ENCODE results near the gene AQP7. TPM values are rescaled to one million over a fixed set of nuclear protein-coding genes. Genes with fewer than 3 reads are reported as not detected.

The AQP7 gene
- total and polyA plus RNA-seq, 7 donors, result 0.33 to 14.6 (median 5.7) TPM; not detected in 1

DNA sequence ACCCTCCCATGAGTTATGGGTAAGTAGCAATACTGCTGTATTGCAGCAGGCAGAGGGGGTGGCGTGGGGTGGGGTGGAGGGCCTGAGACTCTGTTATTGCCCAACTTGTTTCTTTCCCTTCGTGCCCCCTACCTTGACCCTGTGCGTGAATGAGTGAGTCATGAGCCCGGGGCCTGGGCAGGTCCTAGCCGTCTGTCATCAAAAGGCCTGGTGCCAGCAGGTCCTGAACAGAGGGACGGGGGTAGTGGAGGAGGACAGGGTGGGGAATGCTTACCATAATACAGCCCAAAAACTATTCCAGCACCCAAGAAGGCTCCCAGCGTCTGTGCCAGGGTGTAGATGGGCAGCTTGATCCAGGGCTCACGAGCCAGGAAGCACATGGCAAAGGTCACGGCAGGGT is 40.7 kb upstream of the AQP7 start:
- no peak overlapping the region for H3K4me3 ChIP-seq
- no peaks in the 10 kb centered on the region for H3K27me3 ChIP-seq
- DNase-seq, result no peak
- TF ChIP-seq POLR2A (IDR thresholded peaks at IDR 0.05), result no peak
- TF ChIP-seq, protein P1, sequence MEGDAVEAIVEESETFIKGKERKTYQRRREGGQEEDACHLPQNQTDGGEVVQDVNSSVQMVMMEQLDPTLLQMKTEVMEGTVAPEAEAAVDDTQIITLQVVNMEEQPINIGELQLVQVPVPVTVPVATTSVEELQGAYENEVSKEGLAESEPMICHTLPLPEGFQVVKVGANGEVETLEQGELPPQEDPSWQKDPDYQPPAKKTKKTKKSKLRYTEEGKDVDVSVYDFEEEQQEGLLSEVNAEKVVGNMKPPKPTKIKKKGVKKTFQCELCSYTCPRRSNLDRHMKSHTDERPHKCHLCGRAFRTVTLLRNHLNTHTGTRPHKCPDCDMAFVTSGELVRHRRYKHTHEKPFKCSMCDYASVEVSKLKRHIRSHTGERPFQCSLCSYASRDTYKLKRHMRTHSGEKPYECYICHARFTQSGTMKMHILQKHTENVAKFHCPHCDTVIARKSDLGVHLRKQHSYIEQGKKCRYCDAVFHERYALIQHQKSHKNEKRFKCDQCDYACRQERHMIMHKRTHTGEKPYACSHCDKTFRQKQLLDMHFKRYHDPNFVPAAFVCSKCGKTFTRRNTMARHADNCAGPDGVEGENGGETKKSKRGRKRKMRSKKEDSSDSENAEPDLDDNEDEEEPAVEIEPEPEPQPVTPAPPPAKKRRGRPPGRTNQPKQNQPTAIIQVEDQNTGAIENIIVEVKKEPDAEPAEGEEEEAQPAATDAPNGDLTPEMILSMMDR (IDR thresholded peaks at IDR 0.05), result no peak
- TF ChIP-seq POLR2AphosphoS5 (IDR thresholded peaks at IDR 0.05), result no peak
- WGBS, 2 donors, result 89 to 91% methylated on average over 9 of the region's 9 CpGs
- no peaks in the 10 kb centered on the region for H3K9me3 ChIP-seq
- intact Hi-C loops (cut with DNase I), result no loop called here
- no peaks in the 10 kb centered on the region for H3K36me3 ChIP-seq
- peaks cover 0 to 15% (median 14%) of the 10 kb centered on the region in 4 donors for H3K4me1 ChIP-seq
- H3K27ac ChIP-seq, result no peak overlapping the region

- H3K4me1 ChIP-seq, result peaks cover 0 to 7% (median 6%) of the 10 kb centered on the region in 4 donors
- intact Hi-C loops (cut with DNase I), result no loop called here
Measured at GRCh38 chr9:33442125-33442524, 39.8 kb upstream of the AQP7 start.

GRCh38 chr9:33440609-33441008 is 38.2 kb upstream of the AQP7 start:
- Histone ChIP-seq H3K36me3 (no peaks in the 10 kb centered on the region), H3K9me3 (no peaks in the 10 kb centered on the region), H3K27ac (no peak overlapping the region), H3K4me3 (no peak overlapping the region), H3K4me1 (no peaks in the 10 kb centered on the region), H3K27me3 (peaks cover 0 to 5% (median 0%) of the 10 kb centered on the region in 3 donors)
- intact Hi-C loops (cut with DNase I), result no loop called here
- TF ChIP-seq EP300 (IDR thresholded peaks at IDR 0.05), result no peak
- TF ChIP-seq POLR2A (IDR thresholded peaks at IDR 0.05), result no peak
- TF ChIP-seq, protein P1 (IDR thresholded peaks at IDR 0.05), result no peak
- no peak for TF ChIP-seq POLR2AphosphoS5 (IDR thresholded peaks at IDR 0.05)
- no peak for DNase-seq
- 94 to 98% methylated on average over 1 of the region's 1 CpG for WGBS, 2 donors

More at GRCh38 chr9:33442125-33442524, 39.8 kb upstream of the AQP7 start:
- WGBS, 2 donors, result 89 to 93% methylated on average over 15 of the region's 15 CpGs
- no peak for DNase-seq
- Histone ChIP-seq H3K27ac (no peak overlapping the region), H3K27me3 (no peaks in the 10 kb centered on the region), H3K9me3 (no peaks in the 10 kb centered on the region), H3K36me3 (no peaks in the 10 kb centered on the region), H3K4me3 (no peak overlapping the region)
- TF ChIP-seq EP300 (IDR thresholded peaks at IDR 0.05), result no peak
- TF ChIP-seq, protein P1 (IDR thresholded peaks at IDR 0.05), result no peak
- no peak for TF ChIP-seq POLR2A (IDR thresholded peaks at IDR 0.05)
- TF ChIP-seq POLR2AphosphoS5 (IDR thresholded peaks at IDR 0.05), result no peak

GRCh38 chr9:33440204-33440603 is 37.8 kb upstream of the AQP7 start:
- H3K9me3 ChIP-seq, result no peaks in the 10 kb centered on the region
- no peak overlapping the region for H3K27ac ChIP-seq
- no peak for DNase-seq
- TF ChIP-seq, protein P1 (IDR thresholded peaks at IDR 0.05), result no peak
- TF ChIP-seq EP300 (IDR thresholded peaks at IDR 0.05) (no peak), POLR2AphosphoS5 (IDR thresholded peaks at IDR 0.05) (no peak), POLR2A (IDR thresholded peaks at IDR 0.05) (no peak)
- 93 to 94% methylated on average over 7 of the region's 7 CpGs for WGBS, 2 donors
- H3K4me3 ChIP-seq, result no peak overlapping the region
- H3K36me3 ChIP-seq, result no peaks in the 10 kb centered on the region
- H3K27me3 ChIP-seq, result peaks cover 0 to 5% (median 0%) of the 10 kb centered on the region in 3 donors
- intact Hi-C loops (cut with DNase I), result no loop called here
- H3K4me1 ChIP-seq, result no peaks in the 10 kb centered on the region

DNA sequence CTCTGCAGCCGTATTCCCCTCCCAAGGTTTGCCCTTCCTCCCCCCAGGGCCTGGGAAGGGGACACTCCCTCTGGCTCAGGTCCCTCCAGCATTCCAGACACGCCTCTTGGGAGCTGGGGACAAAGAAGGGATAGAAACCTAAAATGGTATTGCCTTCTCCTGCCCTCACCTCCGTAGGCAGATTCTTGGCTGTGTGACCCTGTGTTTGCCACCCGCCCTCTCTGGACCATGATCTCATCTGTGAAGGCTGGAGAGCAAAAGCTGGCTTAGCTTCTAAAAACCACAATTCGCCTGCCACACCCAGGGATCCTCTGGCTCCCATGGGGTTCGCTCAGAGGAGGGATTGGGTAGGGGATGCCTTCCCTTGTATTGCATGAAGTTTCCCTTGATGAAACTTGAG is 37.4 kb upstream of the AQP7 start:
- Histone ChIP-seq H3K4me3 (no peak overlapping the region), H3K36me3 (no peaks in the 10 kb centered on the region), H3K9me3 (no peaks in the 10 kb centered on the region), H3K27ac (no peak overlapping the region), H3K4me1 (no peaks in the 10 kb centered on the region), H3K27me3 (peaks cover 0 to 5% (median 0%) of the 10 kb centered on the region in 3 donors)
- TF ChIP-seq, protein P1 (IDR thresholded peaks at IDR 0.05), result no peak
- TF ChIP-seq EP300 (IDR thresholded peaks at IDR 0.05) (no peak), POLR2A (IDR thresholded peaks at IDR 0.05) (no peak), POLR2AphosphoS5 (IDR thresholded peaks at IDR 0.05) (no peak)
- DNase-seq, result no peak
- whole genome bisulfite sequencing, 2 donors, result 47 to 69% methylated on average over 6 of the region's 6 CpGs
- intact Hi-C loops (cut with DNase I), result no loop called here
